IPS-NIHi7 (cell line): ENCODE results near the gene SEC24D.
"Not testable (repeated sequence)": the region's sequence is repeated elsewhere in the genome, so short reads cannot be mapped to it uniquely, and the experiment has no call there.

Source experiments
- DNase-seq: peaks from one replicate; pipeline ENCODE4 v3.0.0; 2012; ENCODE audit warnings: mixed read lengths; ENCODE audit errors: extremely low spot score

SEC24D gene

GRCh38 chr4:118810991-118811764 lies 24.7 kb downstream of the SEC24D start:
- no peak for DNase-seq

- no peak for DNase-seq
Observed at GRCh38 chr4:118807659-118808058, 28.3 kb downstream of the SEC24D start.

GRCh38 chr4:118803253-118803652 lies 32.7 kb downstream of the SEC24D start:
- DNase-seq, result no peak

GRCh38 chr4:118801895-118802575 lies 33.9 kb downstream of the SEC24D start:
- no peak for DNase-seq

- no peak for DNase-seq
Observed at GRCh38 chr4:118799231-118799942, 36.5 kb downstream of the SEC24D start.

- peak; percentile 49 for DNase-seq
Observed at GRCh38 chr4:118798658-118799057, 37.3 kb downstream of the SEC24D start.

GRCh38 chr4:118797558-118798142 lies 38.3 kb downstream of the SEC24D start:
- no peak for DNase-seq

GRCh38 chr4:118791690-118792446 lies 44.1 kb downstream of the SEC24D start:
- not testable (repeated sequence) for DNase-seq

GRCh38 chr4:118790544-118790943 lies 45.4 kb downstream of the SEC24D start:
- DNase-seq, result no peak

- no peak for DNase-seq
Observed at GRCh38 chr4:118788911-118789310, 47.0 kb downstream of the SEC24D start.

- no peak for DNase-seq
Observed at GRCh38 chr4:118787844-118788380, 48.0 kb downstream of the SEC24D start.

GRCh38 chr4:118784776-118785175 lies 51.1 kb downstream of the SEC24D start:
- no peak for DNase-seq

GRCh38 chr4:118783887-118784286 lies 52.0 kb downstream of the SEC24D start:
- no peak for DNase-seq

- not testable (repeated sequence) for DNase-seq
Observed at GRCh38 chr4:118782886-118783285, 53.0 kb downstream of the SEC24D start.

GRCh38 chr4:118777649-118778048 lies 58.3 kb downstream of the SEC24D start:
- DNase-seq, result not testable (repeated sequence)

GRCh38 chr4:118776955-118777640 lies 58.8 kb downstream of the SEC24D start:
- DNase-seq, result not testable (repeated sequence)

GRCh38 chr4:118776157-118776954 lies 59.6 kb downstream of the SEC24D start:
- DNase-seq, result no peak

- DNase-seq, result no peak
Observed at GRCh38 chr4:118775405-118775804, 60.5 kb downstream of the SEC24D start.

- DNase-seq, result no peak
Observed at GRCh38 chr4:118774989-118775388, 60.9 kb downstream of the SEC24D start.

GRCh38 chr4:118774321-118774720 lies 61.6 kb downstream of the SEC24D start:
- no peak for DNase-seq
